CMK (cell line): ENCODE measurements around the gene IFI27L2.
A peak's percentile ranks its signal among the peaks of the same experiment; 100 is the strongest.
"Not testable (repeated sequence)": the region's sequence is repeated elsewhere in the genome, so short reads cannot be mapped to it uniquely, and the experiment has no call there.

ENCODE experiments used
- DNase-seq: peaks from one replicate; pipeline ENCODE4 v3.0.0-alpha.2; 2010; ENCODE audit warnings: low read depth

IFI27L2 gene, protein sequence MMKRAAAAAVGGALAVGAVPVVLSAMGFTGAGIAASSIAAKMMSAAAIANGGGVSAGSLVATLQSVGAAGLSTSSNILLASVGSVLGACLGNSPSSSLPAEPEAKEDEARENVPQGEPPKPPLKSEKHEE

DNA sequence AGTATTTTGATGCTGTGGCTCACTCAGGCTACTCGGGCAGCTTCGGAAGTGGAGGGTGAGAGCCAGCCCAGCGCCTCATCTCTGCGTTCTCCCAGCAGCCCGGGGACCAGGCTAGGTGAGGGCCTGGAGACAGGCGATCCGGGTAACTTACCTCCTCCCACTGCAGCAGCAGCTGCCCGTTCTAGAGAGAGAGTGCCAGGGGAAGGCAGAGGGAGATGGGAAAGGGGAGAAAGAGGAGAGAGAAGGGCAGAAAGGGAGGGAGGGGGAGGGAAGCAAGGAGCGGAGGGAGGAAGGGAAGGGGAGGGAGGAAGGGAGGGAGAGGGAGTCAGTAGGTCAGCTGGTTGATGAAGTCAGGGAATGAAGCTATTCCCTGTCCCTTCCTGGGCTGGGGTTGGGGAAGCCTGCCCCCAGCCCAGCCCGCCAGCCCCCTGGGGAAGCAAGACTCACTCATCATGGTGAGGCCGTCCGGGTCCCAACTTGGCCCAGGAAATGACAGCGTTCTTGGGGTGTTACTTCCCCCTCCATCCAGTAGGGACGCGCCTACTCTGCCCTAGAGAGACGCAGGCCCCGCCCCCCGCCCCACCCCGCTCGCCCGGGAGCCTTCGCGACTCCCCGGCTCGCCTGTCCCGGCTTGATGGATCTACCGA lies at the start of gene IFI27L2:
Gene IFI27L2 (minus strand): TSS at position 494 of the 647 bp plus-strand sequence. CDS start 40 bp downstream, at position 454.
- peak; percentile 26 for DNase-seq

DNA sequence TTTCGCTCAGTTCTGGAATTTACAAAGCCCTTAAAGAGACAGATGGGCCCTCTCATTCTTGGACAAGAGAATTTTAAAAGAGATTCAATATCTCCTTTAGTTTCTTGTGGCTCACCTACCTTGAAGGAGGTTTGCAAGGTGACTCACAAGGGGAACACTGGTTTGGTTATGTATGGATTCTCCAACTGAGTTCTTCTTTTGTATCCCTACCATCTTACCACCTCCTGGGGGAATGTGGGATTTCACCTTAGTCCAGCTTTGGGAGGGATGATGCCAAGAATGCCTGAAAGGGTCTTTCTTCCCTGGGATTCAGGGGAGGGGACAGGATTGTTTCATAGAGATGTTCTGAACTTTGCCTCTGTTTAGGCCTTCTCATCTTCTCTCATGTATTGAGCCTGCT lies 48.4 kb upstream of the IFI27L2 start:
- DNase-seq, result no peak

DNA sequence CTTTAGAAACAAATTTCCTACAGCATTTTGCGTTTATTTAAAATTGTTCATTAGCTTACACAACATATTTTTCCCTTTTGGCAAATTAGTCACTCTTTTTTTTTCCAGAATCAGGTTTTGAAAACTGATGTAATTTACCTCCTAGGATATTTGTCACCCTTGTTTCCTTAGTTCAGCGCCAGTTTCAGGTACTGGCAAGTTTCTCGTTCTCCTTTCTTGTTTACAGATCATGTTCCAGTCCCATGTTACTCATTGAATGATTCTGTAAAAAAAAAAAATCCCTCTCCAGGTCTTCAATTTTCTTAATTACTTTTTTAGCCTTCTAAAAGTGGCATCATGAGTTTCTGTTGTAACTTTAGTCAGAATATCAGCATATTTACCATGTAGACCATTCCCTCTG lies 47.4 kb upstream of the IFI27L2 start:
- DNase-seq, result no peak

DNA sequence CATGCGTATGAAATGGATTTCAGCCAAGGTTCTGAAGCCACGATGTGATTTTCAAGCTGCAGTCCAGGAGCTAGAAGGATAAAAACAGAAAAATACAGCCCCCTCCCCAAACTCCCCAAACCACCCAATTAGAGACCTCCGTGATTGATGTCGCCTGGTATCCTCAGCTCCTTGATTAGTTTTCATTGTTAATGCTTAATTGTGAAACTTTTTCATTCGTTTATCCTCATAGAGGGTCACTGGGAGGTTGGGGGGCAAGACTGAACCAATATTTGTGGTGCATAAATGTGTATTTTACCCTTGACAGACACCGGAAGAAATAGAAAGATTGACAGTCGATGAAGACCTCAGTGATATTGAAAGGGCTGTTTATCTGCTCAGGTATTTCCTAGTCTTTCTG lies 46.3 kb upstream of the IFI27L2 start:
- no peak for DNase-seq

DNA sequence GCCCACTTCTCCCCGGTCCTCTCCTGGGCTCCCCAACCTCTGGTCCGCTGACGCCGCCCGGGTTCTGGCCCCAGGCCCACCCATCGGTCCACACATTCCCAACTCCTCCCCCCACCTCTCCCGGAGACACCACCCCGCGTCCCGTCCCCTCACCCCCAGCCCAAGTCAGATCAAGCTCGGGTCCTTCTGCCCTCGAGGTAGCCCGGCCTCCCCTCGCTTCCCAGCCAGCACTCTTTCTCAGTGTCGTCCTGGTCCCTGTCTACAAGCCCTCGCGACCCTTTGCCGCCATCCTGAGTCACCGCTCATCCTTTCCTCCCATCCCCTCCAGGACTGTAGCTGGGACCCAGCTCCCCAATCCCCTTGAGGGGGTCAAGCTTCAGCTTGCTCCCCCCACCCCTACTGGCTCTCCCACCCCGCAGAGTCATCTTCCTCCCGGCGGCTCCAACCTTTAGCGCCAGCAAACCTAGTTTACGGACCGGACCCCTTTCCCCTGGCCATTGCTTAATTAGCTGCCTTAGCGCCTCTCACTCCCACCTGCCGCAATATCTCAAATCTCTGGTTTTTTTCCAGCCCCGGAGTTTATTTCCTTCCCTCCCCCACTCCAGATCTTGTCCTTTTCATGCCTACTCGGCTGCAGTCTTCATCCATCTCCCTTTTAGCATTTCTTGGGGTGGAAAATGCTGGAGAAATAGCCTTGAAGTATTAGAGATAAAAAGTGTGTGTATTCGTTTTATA lies 45.8 kb upstream of the IFI27L2 start:
- no peak for DNase-seq

DNA sequence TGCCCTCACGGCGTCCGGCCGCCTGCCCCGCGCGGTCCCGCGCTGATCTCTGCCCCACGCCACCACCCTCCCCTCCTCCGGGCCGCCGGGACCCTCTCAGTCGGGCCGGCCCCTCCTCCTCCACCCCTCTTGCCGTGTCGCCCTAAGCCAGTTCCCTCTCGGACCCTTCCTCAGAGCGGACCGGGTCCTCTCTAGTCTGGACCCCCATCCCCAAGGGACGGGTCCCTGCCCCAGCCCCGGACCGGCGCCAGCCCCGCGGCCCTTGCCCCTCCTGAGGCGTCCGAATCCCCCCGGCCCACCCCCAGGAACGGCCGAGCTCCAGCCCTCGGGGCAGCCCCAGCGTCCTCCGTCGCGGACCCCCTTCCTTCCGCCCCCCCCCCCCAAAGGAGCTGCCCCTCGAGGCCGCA lies 45.2 kb upstream of the IFI27L2 start:
- DNase-seq, result no peak

DNA sequence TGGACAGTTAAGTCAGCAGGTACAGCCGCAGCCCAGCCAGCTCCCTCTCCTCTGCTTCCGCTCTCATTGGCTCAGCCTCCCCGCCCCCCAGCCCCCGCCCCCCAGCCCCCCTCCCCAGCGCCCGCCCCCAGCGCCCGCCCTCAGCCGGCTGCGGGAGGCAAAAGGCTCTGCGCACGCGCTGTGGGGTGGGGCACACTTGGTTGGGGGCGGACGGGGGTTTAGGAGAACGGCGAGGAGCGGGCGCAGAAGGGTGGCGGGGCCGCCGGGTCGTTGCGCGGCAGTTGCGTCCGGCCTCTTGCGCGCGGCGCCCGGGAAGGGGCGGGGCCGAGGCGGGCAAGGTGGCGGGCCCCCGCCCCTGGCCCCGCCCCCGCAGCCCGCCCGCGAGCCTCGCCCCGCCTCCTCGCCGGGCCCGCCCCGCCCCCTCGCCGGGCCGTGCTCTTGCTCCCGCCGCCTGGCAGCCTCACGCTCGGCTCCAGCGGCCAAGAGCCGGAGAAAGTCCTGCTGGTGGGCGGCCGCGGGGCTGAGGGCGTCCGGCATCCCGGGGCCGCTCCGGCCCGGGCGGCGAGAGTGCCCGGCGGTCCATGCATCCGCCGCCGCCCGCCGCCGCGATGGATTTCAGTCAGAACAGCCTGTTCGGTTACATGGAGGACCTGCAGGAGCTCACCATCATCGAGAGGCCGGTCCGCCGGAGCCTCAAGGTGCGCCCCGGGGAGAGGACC lies 44.6 kb upstream of the IFI27L2 start, which contains the start of gene PPP4R4:
Gene PPP4R4 (plus strand): TSS at position 438 of the 719 bp plus-strand sequence. CDS start 144 bp downstream, at position 582.
- DNase-seq, result peak; percentile 42

DNA sequence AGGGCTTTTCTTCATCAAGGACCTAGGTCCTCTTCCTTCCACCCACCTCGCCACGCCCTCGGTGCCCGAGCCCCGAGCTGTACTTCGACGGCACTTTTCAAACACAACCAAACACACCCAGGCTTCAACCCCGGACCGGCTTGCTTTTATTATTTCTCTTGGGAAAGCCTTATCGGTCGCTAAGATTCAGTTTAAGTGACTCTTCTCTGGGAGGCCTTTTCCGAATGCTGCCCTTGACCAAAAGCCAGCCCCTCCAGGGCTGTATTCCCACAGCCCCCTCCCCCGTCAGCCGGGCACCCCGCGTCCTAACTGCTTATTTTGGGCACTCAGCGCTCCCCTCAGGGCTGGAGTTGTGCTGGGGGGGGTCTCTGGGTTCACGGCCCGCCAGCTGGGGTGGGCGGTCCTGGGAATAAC lies 44.1 kb upstream of the IFI27L2 start:
- no peak for DNase-seq

DNA sequence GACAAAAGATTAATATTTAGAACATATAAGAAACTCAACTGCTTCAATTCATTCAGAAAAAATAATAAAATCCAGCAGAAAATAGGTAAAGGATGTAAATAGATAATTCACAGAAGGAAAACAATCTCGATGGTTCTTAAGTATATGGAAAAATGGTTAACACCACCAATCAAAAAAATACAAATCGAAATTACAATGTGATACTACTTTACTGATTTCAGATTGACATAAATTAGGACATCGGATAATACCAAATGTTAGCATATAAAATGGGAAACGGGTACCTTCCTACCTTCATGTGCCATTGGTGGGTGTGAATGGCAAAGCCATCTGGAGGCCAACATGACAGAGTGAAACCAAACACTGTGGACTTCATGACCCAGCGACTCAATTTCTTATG lies 43.1 kb upstream of the IFI27L2 start:
- DNase-seq, result no peak

DNA sequence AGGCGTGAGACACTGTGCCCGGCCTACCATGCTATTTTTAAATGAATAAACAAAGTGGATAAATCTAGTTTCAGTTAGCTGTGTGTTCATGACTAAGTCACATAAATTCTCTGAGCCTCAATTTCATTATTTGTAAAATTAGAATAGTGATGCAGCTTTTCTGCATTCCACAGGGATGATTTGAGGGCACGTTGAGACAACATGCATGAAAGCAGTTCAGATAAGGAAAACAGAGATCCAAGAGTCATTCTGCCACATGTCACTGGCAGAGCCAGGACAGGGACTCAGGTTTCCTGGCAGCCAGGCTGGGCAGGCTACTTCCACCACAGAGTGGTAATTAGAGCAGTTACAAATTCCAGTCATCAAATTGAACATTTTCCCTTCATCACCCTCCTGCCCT lies 41.8 kb upstream of the IFI27L2 start:
- DNase-seq, result no peak

DNA sequence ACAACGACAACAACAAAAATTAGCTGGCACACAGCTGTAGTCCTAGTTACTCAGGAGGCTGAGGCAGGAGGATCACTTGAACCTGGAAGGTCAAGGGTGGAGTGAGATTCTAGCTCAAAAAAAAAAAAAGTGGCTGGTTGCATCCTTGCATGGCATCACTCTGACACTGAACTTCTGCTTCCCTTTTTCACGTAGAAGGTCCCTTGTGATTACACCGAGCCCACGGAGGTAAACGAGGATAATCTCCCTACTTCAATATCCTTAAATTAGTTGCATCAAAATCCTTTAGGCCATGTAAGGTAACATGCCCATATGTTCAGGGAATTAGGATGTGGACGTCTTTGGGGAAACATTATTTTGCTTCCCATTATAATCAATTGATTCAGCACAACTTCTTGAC lies 40.7 kb upstream of the IFI27L2 start:
- no peak for DNase-seq

DNA sequence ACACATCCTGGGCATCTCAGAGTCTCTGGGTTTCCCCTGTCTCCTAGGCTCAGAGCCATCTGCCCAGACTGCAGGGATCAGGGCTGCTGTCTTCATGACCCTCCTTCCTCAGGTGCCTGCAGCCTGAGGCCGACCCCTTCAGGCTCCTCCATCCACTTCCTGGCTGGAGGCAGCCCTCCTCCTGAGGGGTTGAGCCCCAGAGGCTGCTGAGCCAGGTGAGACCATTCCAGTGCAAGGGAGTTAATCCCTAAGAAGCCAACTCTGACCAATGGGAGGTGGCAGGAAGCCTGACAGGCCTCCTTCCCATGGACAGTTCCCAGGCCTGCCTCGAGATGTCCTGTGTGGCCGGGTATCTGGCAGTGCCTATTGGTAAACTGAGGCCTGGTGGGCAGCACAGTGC lies 36.3 kb upstream of the IFI27L2 start:
- DNase-seq, result no peak

DNA sequence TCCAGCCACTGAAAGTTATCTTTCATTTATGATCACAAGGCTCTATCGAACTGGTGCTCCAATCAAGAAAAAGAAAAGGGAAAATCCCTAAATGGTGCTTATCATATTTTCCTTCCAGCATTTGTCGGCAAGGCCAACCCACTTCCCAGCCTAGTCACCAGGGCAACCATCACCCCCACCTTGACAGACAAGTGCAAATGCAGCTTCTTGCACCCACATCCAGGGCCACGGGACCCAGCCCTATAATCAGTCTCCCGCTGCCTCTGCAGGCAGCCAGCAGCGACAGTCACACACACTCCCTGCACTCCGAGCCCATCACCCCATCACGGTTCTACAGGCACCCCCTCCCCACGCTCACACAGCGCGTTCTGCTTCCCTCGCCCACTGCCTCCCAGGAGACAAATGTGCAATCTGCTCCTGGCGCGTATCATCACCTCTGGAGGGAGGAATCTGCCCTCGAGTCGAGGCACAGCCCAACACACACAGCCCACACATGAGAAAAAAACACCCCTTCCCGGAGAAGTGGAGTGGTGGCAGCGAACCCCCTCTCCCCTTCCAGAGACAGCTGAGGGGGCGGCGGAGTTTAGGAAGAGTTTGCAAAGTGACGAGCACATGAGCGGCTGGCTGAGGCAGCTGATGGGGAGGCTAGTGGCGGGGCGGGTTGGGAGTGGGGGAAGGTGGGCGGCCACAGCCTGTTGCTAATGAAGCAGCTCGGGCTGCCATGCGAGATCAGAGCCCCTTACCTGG lies 35.5 kb upstream of the IFI27L2 start:
- no peak for DNase-seq

DNA sequence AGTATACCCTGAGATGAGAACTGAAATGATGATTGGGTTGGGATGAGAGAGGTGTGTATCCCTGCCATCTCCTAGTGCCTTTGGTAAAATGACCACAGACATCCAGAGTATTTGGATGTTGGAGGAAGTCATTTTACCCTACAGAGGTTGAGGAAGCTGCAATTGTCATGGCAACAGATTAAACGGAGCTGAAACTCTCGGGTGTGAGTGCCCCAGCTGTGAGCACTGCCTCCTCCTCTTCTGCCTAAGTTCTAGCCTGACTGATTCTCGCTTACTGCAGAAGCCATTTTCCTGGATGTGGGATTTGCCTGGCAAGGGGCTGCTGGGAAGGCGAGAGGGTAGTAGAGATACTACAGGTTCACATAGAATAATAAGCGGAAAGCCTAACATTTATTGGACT lies 34.4 kb upstream of the IFI27L2 start:
- DNase-seq, result no peak

DNA sequence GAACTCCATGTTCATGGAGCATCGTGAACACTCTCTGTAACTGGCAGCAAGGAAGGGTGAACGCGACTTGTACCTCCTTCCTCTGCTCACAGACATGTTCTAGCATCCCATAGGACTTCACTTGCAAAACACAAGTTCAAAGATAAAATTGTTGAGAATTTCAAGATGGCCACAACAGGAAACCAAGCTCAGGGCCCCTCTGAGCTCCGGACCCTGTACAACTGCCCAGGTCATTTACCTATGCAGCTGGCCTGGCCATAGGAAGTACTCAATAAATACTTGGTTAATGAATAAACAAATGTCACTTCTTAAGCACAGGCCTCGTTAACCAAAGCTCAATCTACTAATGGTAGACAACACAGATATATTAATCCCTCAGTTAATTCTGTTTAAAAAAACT lies 33.1 kb upstream of the IFI27L2 start:
- no peak for DNase-seq

DNA sequence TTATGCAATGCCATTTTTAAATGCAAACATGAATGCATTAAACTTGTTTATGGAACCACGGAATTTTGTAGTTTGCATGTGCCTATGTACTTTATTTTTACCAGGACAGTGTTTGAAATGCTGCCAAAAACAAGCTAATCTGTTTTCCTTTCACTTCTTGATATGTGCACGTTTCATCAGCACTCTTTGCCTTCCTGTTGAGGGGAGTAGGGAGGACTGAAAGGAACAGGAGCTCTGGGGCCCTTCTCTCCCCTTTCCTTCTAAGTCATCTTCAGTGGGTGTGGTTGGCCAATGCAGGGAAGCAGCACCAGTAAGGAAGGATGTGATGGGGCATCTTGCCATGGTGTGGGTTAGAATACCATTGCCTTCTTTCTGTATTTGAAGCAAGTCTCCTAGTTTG lies 32.6 kb upstream of the IFI27L2 start:
- DNase-seq, result no peak

DNA sequence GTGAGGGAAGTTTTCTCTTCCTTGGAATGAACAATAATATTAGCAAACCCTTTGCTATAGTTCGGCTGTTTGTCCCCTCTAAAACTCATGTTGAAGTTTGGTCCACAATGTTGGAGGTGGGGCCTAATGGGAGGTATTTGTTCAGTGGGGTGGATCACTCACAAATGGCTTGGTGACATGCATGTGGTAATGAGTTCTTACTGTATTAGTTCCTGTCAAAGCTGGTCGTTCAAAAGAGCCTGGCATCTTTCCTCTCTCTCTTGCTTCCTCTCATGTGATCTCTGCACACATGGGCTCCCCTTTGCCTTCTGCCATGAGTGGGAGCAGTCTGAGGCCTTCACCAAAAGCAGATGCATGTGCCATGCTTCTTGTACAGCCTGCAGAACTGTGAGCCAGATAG lies 31.7 kb upstream of the IFI27L2 start:
- DNase-seq, result no peak

DNA sequence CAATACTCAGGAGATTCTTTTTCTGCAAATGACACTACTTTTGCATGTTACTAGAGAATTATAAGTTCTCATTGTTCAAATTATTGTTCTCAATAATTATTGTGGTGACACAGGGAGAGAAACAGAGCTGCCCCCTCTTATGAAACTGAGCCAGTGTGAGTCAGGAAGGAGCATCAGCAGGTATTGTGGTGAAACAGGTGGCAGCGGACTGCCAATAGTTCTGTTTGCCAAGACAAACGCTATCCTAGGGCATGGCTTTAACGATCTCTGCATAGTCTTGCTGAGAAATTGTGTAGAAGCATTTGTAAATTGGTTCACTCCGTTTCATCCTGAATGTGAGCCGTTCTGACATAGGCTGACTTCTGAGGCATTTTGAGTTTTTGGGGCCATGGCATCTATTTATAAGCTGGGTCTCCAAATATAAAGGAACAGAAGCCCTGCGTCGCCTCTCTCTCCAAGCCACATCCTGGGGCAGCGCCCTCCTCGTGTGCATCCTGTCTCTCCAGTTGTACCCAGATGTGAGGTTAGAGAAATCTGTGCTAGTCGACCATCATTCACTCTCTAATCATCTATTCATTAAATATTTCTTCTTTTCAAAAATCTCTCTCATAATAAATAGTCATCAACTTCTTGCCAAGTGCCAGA lies 29.0 kb upstream of the IFI27L2 start:
- DNase-seq, result no peak

DNA sequence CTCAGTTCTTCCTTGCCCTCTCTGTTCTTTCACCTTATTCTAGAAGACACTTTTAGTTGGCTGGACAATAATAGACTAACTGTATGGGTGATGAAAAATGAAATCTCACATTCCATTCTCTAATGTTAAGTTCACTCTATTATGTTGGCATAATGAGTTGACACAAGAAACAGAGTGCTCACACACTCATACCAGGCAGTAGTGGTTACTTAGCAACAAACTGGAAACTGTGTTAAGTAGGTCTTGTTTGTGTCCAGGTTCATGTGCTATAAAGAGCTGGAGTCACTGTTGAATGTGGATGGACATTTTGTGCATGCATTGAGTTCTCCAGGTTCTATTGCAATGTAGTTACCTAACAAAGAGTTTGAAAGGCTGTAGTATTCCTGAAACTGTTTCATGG lies 27.8 kb upstream of the IFI27L2 start:
- DNase-seq, result no peak

DNA sequence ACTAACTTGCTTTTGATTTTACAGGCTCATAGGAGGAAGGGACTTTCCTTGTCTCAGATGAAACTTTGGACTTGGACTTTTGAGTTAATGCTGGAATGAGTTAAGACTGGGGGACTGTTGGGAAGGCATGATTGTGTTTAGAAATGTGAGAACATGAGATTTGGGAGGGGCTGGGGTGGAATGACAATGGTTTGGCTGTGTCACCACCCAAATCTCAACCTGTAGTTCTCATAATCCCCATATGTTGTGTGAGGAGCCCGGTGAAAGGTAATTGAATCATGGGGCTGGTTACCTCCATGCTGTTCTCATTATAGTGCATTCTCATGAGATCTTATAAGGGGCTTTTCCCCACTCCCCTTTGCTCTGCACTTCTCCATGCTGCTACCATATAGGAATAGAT lies 26.7 kb upstream of the IFI27L2 start:
- DNase-seq, result not testable (repeated sequence)

DNA sequence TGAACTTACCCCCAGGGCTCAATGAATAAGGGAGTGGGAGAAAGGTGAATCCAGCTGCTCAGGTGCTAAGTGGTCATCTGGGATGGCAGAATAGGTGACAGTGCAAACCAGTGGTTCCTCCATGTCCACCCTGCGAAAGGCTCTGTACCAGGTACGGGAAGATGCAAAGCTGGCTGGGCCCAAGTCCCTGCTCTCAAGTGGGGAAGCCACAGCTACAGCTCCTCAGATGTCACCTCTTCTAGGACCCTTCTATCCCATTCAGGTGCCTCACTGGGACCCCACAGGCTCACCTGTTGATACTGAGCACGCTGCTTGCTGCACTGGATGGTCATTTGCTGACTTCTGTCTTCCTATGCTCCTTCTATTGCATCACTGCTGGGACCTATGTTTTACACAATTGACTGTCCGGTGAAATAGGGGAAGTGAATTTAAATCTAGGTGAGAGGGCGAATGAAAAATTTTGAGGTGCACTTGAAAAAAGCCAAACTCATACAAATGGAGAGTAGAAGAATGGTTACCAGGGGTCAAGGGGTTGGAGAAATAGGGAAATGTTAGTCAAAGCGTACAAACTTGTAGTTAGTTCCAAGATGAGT lies 24.4 kb upstream of the IFI27L2 start:
- DNase-seq, result no peak
